ENCODE data around the gene PHYHD1.

- TF ChIP-seq CTCF (optimal IDR thresholded peaks at IDR 0.05 in 1 of 3, IDR thresholded peaks at IDR 0.05 in 1 of 3, conservative IDR thresholded peaks at IDR 0.05 in 1 of 3; ENCODE audit: extremely low read depth in 1 of 3, insufficient read depth in 2 of 3, low read length in 3 of 3) (no peak), EZH2 (IDR thresholded peaks at IDR 0.05; ENCODE audit: low read length) (no peak)
These were observed 1.3 kb downstream of the PHYHD1 start for GRCh38 chr9:128921881-128922763.

All from keratinocyte (primary cell).